Keratinocyte (primary cell): Measurements from ENCODE around the gene HTR1E. TPM values are rescaled to one million over a fixed set of nuclear protein-coding genes. Genes with fewer than 3 reads are reported as not detected.

Experiments used
- DNase-seq: peaks from one replicate; pipeline ENCODE4 v3.0.0-alpha.2; 2011; ENCODE audit warnings: low read depth, missing footprints, low spot score
- FAIRE-seq: peaks from 2 replicates; lab custom pipeline; 2011; peaks lifted over from hg19 to GRCh38; lab: Jason Lieb, UNC
- H2AFZ ChIP-seq: 2 replicates; pipeline ENCODE4 v1.6.0; 2012; ENCODE audit warnings: low read length, control low read depth, inconsistent platforms; ENCODE audit not compliant: control insufficient read depth
- H3K27ac ChIP-seq: 2 replicates; pipeline ENCODE4 v1.5.1; 2011; ENCODE audit warnings: low read length; ENCODE audit not compliant: control insufficient read depth, insufficient read depth
- H3K27me3 ChIP-seq: 3 replicates; pipeline ENCODE4 v1.6.0; 2011; ENCODE audit warnings: low read length; ENCODE audit not compliant: control insufficient read depth, insufficient read depth; ENCODE audit errors: extremely low read depth
- H3K36me3 ChIP-seq, 2 experiments: 2 replicates in 1 of 2; 3 replicates in 1 of 2; pipeline ENCODE4 v1.5.1; 2011; ENCODE audit warnings: low read length in 2 of 2, mild to moderate bottlenecking in 1 of 2; ENCODE audit not compliant: control insufficient read depth in 2 of 2, insufficient read depth in 2 of 2; ENCODE audit errors: extremely low read depth in 1 of 2
- H3K4me1 ChIP-seq: 3 replicates; pipeline ENCODE4 v1.5.1; 2011; ENCODE audit warnings: low read length; ENCODE audit not compliant: control insufficient read depth, insufficient read depth; ENCODE audit errors: extremely low read depth
- H3K4me2 ChIP-seq: 3 replicates; pipeline ENCODE4 v1.6.0; 2011; ENCODE audit warnings: low read depth, low read length; ENCODE audit not compliant: control insufficient read depth, insufficient read depth; ENCODE audit errors: extremely low read depth
- H3K4me3 ChIP-seq, 3 experiments: fragments of 200-600 bp in 1 of 3; sonication (generic) in 1 of 3; 2 replicates in 2 of 3; 3 replicates in 1 of 3; pipeline ENCODE4 v1.5.1; 2011 to 2016; ENCODE audit warnings: low read length in 3 of 3, mild to moderate bottlenecking in 3 of 3, control low read depth in 2 of 3, inconsistent platforms in 1 of 3, low read depth in 1 of 3, mixed read lengths in 1 of 3, mixed run types in 1 of 3, moderate library complexity in 1 of 3; ENCODE audit not compliant: control insufficient read depth in 2 of 3, insufficient read depth in 2 of 3; ENCODE audit errors: extremely low read depth in 1 of 3
- H3K79me2 ChIP-seq: 2 replicates; pipeline ENCODE4 v1.6.0; 2012; ENCODE audit warnings: low read length; ENCODE audit not compliant: control insufficient read depth, insufficient read depth
- H3K9ac ChIP-seq: 3 replicates; pipeline ENCODE4 v1.6.0; 2011; ENCODE audit warnings: low read length; ENCODE audit not compliant: control insufficient read depth, insufficient read depth; ENCODE audit errors: extremely low read depth
- H3K9me1 ChIP-seq: 3 replicates; pipeline ENCODE4 v1.6.0; 2011; ENCODE audit warnings: low read length; ENCODE audit not compliant: control insufficient read depth, insufficient read depth; ENCODE audit errors: extremely low read depth
- H3K9me3 ChIP-seq: 2 replicates; pipeline ENCODE4 v1.5.1; 2012; ENCODE audit warnings: low read depth, low read length; ENCODE audit not compliant: control insufficient read depth
- H4K20me1 ChIP-seq: 3 replicates; pipeline ENCODE4 v1.6.0; 2011; ENCODE audit warnings: low read length; ENCODE audit not compliant: control insufficient read depth, insufficient read depth; ENCODE audit errors: extremely low read depth
- EZH2 ChIP-seq: IDR thresholded peaks from one replicate; pipeline ENCODE4 v1.6.1; 2012; ENCODE audit warnings: inconsistent platforms, mild to moderate bottlenecking, low read length, moderate library complexity
- dilution Hi-C: fragments of 300-500 bp; cut with MboI; formaldehyde crosslinking; loops from one replicate; pipeline ENCODE4 v1.7.0; 2020; ENCODE audit warnings: low sequenced_read_pairs; ENCODE audit not compliant: extremely low pct_ligation_motif_present
- polyA plus RNA-seq, 5 experiments: library from polyadenylated mRNA; depleted of rRNA in 3 of 5; stranded (reverse) in 3 of 5; stranded (forward) in 1 of 5; unstranded in 1 of 5; fragments of >200 nt; gene quantifications; 1 replicate in 1 of 5; 2 replicates in 3 of 5; 3 replicates in 1 of 5; pipeline versions ENCODE4 v1.2.1 to v1.2.3, GENCODE V29; 2011 to 2012; ENCODE audit warnings: missing spikeins in 2 of 5, low read depth in 1 of 5, low replicate concordance in 1 of 5
- small RNA-seq, 3 experiments: library from RNA; depleted of rRNA; stranded (forward); fragments of <200 nt; gene quantifications; one replicate each; pipeline ENCODE3, GENCODE V24; 2012; ENCODE audit warnings: low read depth in 3 of 3, low replicate concordance in 1 of 3; ENCODE audit not compliant: insufficient read length in 3 of 3
- TF ChIP-seq, protein P1 (sequence below), 3 experiments: IDR thresholded peaks in 1 of 3; conservative IDR thresholded peaks in 1 of 3; optimal IDR thresholded peaks in 1 of 3; 2 replicates in 2 of 3; 3 replicates in 1 of 3; pipeline versions ENCODE3 to v1.5.1; 2011; ENCODE audit warnings: low read length in 3 of 3, mild to moderate bottlenecking in 3 of 3, moderate library complexity in 2 of 3, control low read depth in 1 of 3, inconsistent platforms in 1 of 3; ENCODE audit not compliant: insufficient read depth in 2 of 3; ENCODE audit errors: extremely low read depth in 1 of 3

HTR1E gene
- polyA plus RNA-seq, 1 donor (not counting 4 experiments of a cell fraction or from before 2014, with no cell fraction given), result not detected

- no peak overlapping the region for H2AFZ ChIP-seq
- no peaks in the 10 kb centered on the region for H3K79me2 ChIP-seq
- H4K20me1 ChIP-seq, result no peaks in the 10 kb centered on the region
- no peaks in the 10 kb centered on the region for H3K9me1 ChIP-seq
- dilution Hi-C loops, result no loop called here
- no peak overlapping the region for H3K27ac ChIP-seq
- H3K4me3 ChIP-seq, result no peak overlapping the region
- DNase-seq, result no peak
- H3K4me1 ChIP-seq, result no peaks in the 10 kb centered on the region
- no peak for FAIRE-seq
- TF ChIP-seq, protein P1, sequence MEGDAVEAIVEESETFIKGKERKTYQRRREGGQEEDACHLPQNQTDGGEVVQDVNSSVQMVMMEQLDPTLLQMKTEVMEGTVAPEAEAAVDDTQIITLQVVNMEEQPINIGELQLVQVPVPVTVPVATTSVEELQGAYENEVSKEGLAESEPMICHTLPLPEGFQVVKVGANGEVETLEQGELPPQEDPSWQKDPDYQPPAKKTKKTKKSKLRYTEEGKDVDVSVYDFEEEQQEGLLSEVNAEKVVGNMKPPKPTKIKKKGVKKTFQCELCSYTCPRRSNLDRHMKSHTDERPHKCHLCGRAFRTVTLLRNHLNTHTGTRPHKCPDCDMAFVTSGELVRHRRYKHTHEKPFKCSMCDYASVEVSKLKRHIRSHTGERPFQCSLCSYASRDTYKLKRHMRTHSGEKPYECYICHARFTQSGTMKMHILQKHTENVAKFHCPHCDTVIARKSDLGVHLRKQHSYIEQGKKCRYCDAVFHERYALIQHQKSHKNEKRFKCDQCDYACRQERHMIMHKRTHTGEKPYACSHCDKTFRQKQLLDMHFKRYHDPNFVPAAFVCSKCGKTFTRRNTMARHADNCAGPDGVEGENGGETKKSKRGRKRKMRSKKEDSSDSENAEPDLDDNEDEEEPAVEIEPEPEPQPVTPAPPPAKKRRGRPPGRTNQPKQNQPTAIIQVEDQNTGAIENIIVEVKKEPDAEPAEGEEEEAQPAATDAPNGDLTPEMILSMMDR (optimal IDR thresholded peaks at IDR 0.05 in 1 of 3, IDR thresholded peaks at IDR 0.05 in 1 of 3, conservative IDR thresholded peaks at IDR 0.05 in 1 of 3; ENCODE audit: extremely low read depth in 1 of 3, insufficient read depth in 2 of 3, low read length in 3 of 3), result no peak
- TF ChIP-seq EZH2, result no peak
- no peaks in the 10 kb centered on the region for H3K36me3 ChIP-seq
- H3K4me2 ChIP-seq, result no peak overlapping the region
- no peaks in the 10 kb centered on the region for H3K27me3 ChIP-seq
- H3K9me3 ChIP-seq, result no peaks in the 10 kb centered on the region
- no peak overlapping the region for H3K9ac ChIP-seq
Observed at GRCh38 chr6:87065117-87065516, 127.8 kb downstream of the HTR1E start.

Small RNA genes within 50 kb of the gene (small RNA-seq; reads per million reads assigned to genes)
- gene AL157777.2 (0 reads per million in 3 experiments), gene MTHFD2P2 (0 reads per million in 3 experiments)

Other genes with a start within 250 kb of the HTR1E start
- gene CGA, start 157.6 kb downstream of the HTR1E start, polyA plus RNA-seq, result not detected in 3 replicates
- gene ZNF292, start 218.0 kb downstream of the HTR1E start, polyA plus RNA-seq, result 4.9 to 8.4 TPM (median 5.5 TPM) in 3 replicates